Nephron (organoid): Measurements from ENCODE around the gene HOXA9.

Experiments used
- H3K27ac Mint-ChIP-seq, 3 experiments: 2 replicates each; pipeline ENCODE4 v1.8.0; 2020; ENCODE audit warnings: mixed read lengths in 3 of 3, mild to moderate bottlenecking in 2 of 3, moderate library complexity in 1 of 3
- H3K27me3 Mint-ChIP-seq: 2 replicates; pipeline ENCODE4 v1.8.0; 2021; ENCODE audit warnings: low read depth, mild to moderate bottlenecking, moderate library complexity, mixed read lengths
- H3K36me3 Mint-ChIP-seq: 2 replicates; pipeline ENCODE4 v1.8.0; 2020; ENCODE audit warnings: low read depth, mixed read lengths
- H3K4me1 Mint-ChIP-seq: 2 replicates; pipeline ENCODE4 v1.8.0; 2020; ENCODE audit warnings: mixed read lengths
- H3K4me3 Mint-ChIP-seq, 3 experiments: 2 replicates each; pipeline ENCODE4 v1.8.0; 2020; ENCODE audit warnings: mild to moderate bottlenecking in 3 of 3, mixed read lengths in 3 of 3, moderate library complexity in 2 of 3
- H3K9me3 Mint-ChIP-seq: 2 replicates; pipeline ENCODE4 v1.8.0; 2020; ENCODE audit warnings: mixed read lengths
- TF ChIP-seq, protein P1 (sequence below), 3 experiments: fragments of 200-600 bp; sonication (generic); IDR thresholded peaks; one replicate each; pipeline ENCODE4 v1.5.0; 2021; ENCODE audit warnings: antibody characterized with exemption in 3 of 3; ENCODE audit not compliant: unreplicated experiment in 3 of 3

Gene HOXA9

DNA sequence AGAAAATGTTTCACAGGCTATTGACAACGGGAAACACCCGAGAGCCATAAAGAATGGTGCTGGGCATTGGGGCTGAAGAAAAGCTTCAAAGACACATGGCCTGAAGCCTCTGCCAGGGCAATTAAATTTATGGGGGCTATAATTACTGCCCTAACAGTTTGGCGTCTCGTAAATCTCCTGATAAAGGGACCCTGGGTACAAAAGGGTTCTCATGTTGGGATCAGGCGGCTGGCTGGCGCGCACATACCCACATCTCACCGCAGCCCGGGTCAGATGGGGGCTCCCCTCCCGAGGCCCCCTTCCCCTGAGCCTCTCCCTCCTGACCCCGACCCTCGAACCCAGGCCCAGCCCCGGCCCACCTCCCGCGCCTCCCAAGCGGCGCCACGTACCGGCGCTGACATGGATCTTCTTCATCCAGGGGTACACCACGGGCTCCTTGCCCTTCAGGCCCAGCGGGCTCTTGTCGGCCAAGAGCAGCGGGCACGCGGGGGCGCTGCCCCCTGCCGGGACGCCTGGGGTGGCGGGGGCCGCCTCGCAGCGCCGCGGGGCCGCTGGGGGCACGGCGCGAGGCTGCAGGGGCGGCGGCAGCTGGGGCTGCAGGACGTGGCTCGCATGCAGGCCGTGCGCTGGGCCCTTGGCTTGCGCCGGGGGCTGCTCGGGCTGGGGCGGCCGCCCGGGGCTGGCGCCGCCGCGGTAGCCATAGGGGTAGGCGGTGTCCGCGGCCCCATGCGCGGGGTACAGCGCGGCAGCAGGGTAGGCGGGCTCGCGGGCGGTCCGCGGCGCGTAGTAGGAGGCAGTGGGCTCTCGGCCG, 35.4 kb downstream of the HOXA9 start:
- Mint-ChIP-seq H3K36me3 (peaks cover 52% of the 10 kb centered on the region), H3K9me3 (no peaks in the 10 kb centered on the region), H3K27ac (peak overlapping the region; percentile 98 to 100 (median 99)), H3K27me3 (peaks cover 3% of the 10 kb centered on the region), H3K4me3 (peak overlapping the region; percentile 83 to 87 (median 85)), H3K4me1 (peaks cover 86% of the 10 kb centered on the region)
- TF ChIP-seq, protein P1, sequence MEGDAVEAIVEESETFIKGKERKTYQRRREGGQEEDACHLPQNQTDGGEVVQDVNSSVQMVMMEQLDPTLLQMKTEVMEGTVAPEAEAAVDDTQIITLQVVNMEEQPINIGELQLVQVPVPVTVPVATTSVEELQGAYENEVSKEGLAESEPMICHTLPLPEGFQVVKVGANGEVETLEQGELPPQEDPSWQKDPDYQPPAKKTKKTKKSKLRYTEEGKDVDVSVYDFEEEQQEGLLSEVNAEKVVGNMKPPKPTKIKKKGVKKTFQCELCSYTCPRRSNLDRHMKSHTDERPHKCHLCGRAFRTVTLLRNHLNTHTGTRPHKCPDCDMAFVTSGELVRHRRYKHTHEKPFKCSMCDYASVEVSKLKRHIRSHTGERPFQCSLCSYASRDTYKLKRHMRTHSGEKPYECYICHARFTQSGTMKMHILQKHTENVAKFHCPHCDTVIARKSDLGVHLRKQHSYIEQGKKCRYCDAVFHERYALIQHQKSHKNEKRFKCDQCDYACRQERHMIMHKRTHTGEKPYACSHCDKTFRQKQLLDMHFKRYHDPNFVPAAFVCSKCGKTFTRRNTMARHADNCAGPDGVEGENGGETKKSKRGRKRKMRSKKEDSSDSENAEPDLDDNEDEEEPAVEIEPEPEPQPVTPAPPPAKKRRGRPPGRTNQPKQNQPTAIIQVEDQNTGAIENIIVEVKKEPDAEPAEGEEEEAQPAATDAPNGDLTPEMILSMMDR (IDR thresholded peaks at IDR 0.05; ENCODE audit: unreplicated experiment in 3 of 3), result no peak

DNA sequence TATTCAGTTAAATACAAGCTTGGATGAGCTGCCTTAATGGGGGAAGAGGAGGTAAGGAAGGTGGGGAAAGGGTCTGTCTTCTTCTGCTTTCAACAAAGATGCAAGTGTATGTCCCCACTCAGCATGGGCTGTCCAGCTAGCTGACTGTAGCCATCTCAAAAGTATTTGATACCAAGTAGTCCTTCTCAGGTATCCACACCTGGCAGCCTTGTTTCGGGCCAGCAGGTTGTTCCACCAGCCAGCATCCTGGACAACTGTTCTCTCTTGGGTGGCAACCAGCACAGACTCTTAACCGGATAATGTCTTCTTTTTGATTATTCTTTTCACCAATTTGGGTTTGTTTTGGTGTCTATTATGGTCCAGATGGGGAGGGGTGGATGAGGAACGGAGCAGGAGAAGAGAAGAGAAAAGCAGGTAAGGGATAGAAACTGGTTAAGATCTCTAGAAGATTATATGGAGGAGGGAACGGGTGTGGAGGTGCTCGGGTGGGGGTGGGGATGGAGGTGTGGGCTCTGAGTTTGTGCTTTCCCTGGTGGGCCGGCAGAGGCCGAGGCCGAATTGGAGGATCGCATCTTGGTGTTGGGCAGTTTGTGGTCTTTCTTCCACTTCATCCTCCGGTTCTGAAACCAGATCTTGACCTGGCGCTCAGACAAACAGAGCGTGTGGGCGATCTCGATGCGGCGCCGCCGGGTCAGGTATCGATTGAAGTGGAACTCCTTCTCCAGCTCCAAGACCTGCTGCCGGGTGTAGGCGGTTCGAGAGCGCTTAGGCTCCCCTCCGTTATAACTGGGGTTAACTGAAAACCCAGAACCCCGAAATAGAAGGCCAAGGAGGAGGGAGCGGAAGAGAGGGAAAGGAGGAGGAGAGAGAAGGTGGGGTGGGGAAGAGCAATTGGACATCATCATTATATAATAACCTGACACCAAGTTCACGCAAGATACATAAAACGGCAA, 36.3 kb downstream of the HOXA9 start:
- Mint-ChIP-seq H3K36me3 (peaks cover 53% of the 10 kb centered on the region), H3K27ac (peak overlapping the region; percentile 98 to 100 (median 99)), H3K4me3 (peak overlapping the region; percentile 83 to 87 (median 85)), H3K9me3 (no peaks in the 10 kb centered on the region), H3K27me3 (peaks cover 5% of the 10 kb centered on the region), H3K4me1 (peaks cover 86% of the 10 kb centered on the region)
- TF ChIP-seq, protein P1 (IDR thresholded peaks at IDR 0.05; ENCODE audit: unreplicated experiment in 3 of 3), result no peak

DNA sequence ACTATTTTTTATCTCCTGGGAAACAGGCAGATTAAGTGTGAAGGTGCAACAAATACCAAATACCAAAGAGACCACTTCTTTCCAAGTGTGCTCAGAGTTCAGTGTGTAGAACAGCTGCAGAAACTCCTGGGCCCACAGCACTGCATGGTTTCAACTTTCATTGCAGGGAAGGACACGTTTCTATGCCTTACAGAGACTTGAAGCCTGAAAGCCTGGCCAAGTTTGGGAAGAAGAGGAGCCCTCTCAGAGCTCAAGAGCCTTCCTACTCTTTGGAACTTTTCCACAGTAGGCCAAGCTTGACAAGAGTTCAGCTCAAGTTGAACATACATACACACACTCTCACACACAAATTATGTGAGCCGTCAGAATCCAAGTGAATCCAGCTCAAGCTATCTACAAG, 37.3 kb downstream of the HOXA9 start:
- Mint-ChIP-seq H3K36me3 (peaks cover 54% of the 10 kb centered on the region), H3K9me3 (no peaks in the 10 kb centered on the region), H3K4me3 (peak overlapping the region; percentile 83 to 87 (median 85)), H3K4me1 (peaks cover 86% of the 10 kb centered on the region), H3K27me3 (peaks cover 5% of the 10 kb centered on the region), H3K27ac (peak overlapping the region; percentile 98 to 100 (median 99))
- TF ChIP-seq, protein P1 (IDR thresholded peaks at IDR 0.05; ENCODE audit: unreplicated experiment in 3 of 3), result no peak

DNA sequence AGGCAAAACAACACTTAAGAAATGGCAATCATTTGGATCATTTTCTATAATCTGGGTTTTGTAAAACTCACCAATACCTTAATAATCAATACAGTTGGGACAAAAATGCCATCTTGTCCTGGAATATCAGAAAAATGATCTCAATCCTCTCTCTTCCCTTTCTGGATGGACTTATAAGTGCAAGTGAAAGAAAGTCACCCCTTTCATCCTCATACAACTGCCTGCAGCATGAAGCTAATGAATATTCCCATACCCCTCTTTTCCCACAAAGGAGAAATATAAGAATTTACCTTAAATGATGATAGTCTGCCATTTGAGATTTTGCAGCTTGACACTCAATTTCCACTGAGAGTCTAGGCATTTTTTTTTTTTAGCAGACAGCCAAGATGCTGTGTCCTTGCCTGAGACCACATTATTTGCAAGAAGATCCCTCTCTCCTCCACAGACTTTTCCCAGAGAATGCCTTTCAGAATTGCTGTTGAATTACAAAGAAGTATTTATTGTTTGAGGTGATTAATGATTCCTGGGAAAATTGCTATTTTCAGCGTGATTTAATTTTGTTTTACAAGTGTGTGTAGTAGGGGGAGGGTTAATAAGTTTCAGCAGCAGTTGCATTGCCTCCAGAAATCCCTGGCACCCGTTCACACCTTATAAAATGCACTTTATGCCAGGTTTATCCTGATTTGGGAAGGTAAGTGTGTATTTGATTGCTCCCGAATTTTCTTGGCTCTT, 38.6 kb downstream of the HOXA9 start:
- peaks cover 5% of the 10 kb centered on the region for H3K27me3 Mint-ChIP-seq
- H3K9me3 Mint-ChIP-seq, result no peaks in the 10 kb centered on the region
- peaks cover 84% of the 10 kb centered on the region for H3K4me1 Mint-ChIP-seq
- TF ChIP-seq, protein P1 (IDR thresholded peaks at IDR 0.05; ENCODE audit: unreplicated experiment in 3 of 3), result no peak
- H3K4me3 Mint-ChIP-seq, result peak overlapping the region; percentile 67 to 91 (median 83)
- peak overlapping the region; percentile 98 to 100 (median 99) for H3K27ac Mint-ChIP-seq
- H3K36me3 Mint-ChIP-seq, result peaks cover 66% of the 10 kb centered on the region

DNA sequence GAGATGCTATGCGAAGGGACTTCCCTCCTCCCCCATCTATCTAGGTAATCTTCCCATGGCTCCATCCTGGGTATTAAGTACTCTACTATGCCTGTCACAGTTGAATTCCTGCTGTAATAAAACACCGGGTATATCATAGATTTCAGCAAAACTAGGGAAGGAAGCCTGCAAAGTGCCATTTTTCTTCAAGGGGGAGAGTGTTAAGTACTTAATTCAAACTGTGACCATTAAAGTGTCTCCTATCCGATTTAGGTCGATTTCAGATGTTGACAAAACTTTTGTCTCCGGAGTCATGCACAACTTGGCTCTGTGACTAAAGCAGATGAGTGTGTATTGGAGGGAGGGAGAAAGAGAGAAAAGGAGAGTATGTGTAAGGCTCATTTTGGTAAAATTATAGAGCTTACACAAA, 39.3 kb downstream of the HOXA9 start:
- Mint-ChIP-seq H3K36me3 (peaks cover 72% of the 10 kb centered on the region), H3K27me3 (peaks cover 5% of the 10 kb centered on the region), H3K9me3 (no peaks in the 10 kb centered on the region), H3K4me1 (peaks cover 85% of the 10 kb centered on the region), H3K27ac (peak overlapping the region; percentile 98 to 100 (median 99)), H3K4me3 (peak overlapping the region; percentile 90 to 93 (median 91))
- TF ChIP-seq, protein P1 (IDR thresholded peaks at IDR 0.05; ENCODE audit: unreplicated experiment in 3 of 3), result no peak
